ENCODE measurements around the gene CDKN2AIPNL.

- TF ChIP-seq CTCF (IDR thresholded peaks at IDR 0.05) (no peak), POLR2AphosphoS5 (IDR thresholded peaks at IDR 0.05) (no peak), POLR2A (IDR thresholded peaks at IDR 0.05) (no peak), EP300 (IDR thresholded peaks at IDR 0.05; ENCODE audit: low read depth) (no peak)
Observed at GRCh38 chr5:134450374-134450773, 38.7 kb upstream of the CDKN2AIPNL start.
